WTC11 (cell line): ENCODE results near the gene CERS5. TPM values are rescaled to one million over a fixed set of nuclear protein-coding genes. Genes with fewer than 3 reads are reported as not detected.

Experiments
- ATAC-seq: fragments of 200-7000 bp; cut with Tn5 transposase; 2 replicates; pipeline ENCODE4 v1.10.0; 2021; ENCODE audit warnings: mild to moderate bottlenecking, moderate library complexity
- CTCF ChIA-PET: fragments of 300-600 bp; sonication (Branson Sonifier 250); formaldehyde crosslinking; loops from one replicate; lab custom pipeline; 2021; ENCODE audit warnings: antibody characterized with exemption; lab: Charles Lee
- POLR2A ChIA-PET: fragments of 350-600 bp; sonication (Branson Sonifier 250); formaldehyde crosslinking; loops from one replicate; lab custom pipeline; 2021; ENCODE audit warnings: antibody characterized with exemption; lab: Charles Lee
- DNase-seq: peaks from one replicate; pipeline ENCODE4 v3.0.0; 2021; ENCODE audit warnings: low spot score
- H3K27ac Mint-ChIP-seq: 2 replicates; pipeline ENCODE4 v1.8.0; 2021; ENCODE audit warnings: mixed read lengths
- H3K27me3 Mint-ChIP-seq: 2 replicates; pipeline ENCODE4 v1.8.0; 2021; ENCODE audit warnings: low read depth, mild to moderate bottlenecking, moderate library complexity, mixed read lengths
- H3K36me3 Mint-ChIP-seq: 2 replicates; pipeline ENCODE4 v1.8.0; 2021; ENCODE audit warnings: mixed read lengths
- H3K4me1 Mint-ChIP-seq: 2 replicates; pipeline ENCODE4 v1.8.0; 2022; ENCODE audit warnings: mixed read lengths
- H3K4me3 Mint-ChIP-seq: 2 replicates; pipeline ENCODE4 v1.8.0; 2021; ENCODE audit warnings: mild to moderate bottlenecking, moderate library complexity, mixed read lengths
- H3K9me3 Mint-ChIP-seq: 2 replicates; pipeline ENCODE4 v1.8.0; 2021; ENCODE audit warnings: mixed read lengths
- CBFB ChIP-seq: sonication (generic); formaldehyde crosslinking; IDR thresholded peaks from 2 replicates; pipeline ENCODE4 v1.8.1; 2022; ENCODE audit warnings: mild to moderate bottlenecking, low read depth, missing genetic modification reagents
- E2F4 ChIP-seq: sonication (generic); formaldehyde crosslinking; IDR thresholded peaks from 2 replicates; pipeline ENCODE4 v1.8.1; 2022; ENCODE audit warnings: low read depth, mild to moderate bottlenecking, moderate library complexity, missing genetic modification reagents, borderline replicate concordance
- FOXP1 ChIP-seq: sonication (generic); formaldehyde crosslinking; IDR thresholded peaks from 2 replicates; pipeline ENCODE4 v1.8.0; 2022; ENCODE audit warnings: missing genetic modification reagents, mild to moderate bottlenecking, moderate library complexity, borderline replicate concordance
- MYBL2 ChIP-seq: sonication (generic); formaldehyde crosslinking; IDR thresholded peaks from 2 replicates; pipeline ENCODE4 v1.8.1; 2023; ENCODE audit warnings: mild to moderate bottlenecking, moderate library complexity, missing genetic modification reagents
- NR1H2 ChIP-seq: sonication (generic); formaldehyde crosslinking; IDR thresholded peaks from 2 replicates; pipeline ENCODE4 v1.9.0; 2021; ENCODE audit warnings: mild to moderate bottlenecking, moderate library complexity, missing genetic modification reagents
- SMAD3 ChIP-seq: sonication (generic); formaldehyde crosslinking; IDR thresholded peaks from 2 replicates; pipeline ENCODE4 v1.8.0; 2022; ENCODE audit warnings: missing genetic modification reagents, mild to moderate bottlenecking, borderline replicate concordance
- SOX15 ChIP-seq: fragments of 250-450 bp; sonication (Bioruptor Pico); IDR thresholded peaks from 2 replicates; pipeline ENCODE4 v1.9.0; 2021; ENCODE audit warnings: mild to moderate bottlenecking
- ZNF121 ChIP-seq: sonication (generic); formaldehyde crosslinking; IDR thresholded peaks from 2 replicates; pipeline ENCODE4 v1.8.0; 2023; ENCODE audit warnings: missing genetic modification reagents
- ZNF138 ChIP-seq: sonication (generic); formaldehyde crosslinking; conservative IDR thresholded peaks from 2 replicates; pipeline ENCODE4 v1.8.1; 2022; ENCODE audit warnings: mild to moderate bottlenecking, moderate library complexity, missing genetic modification reagents
- ZNF232 ChIP-seq: sonication (generic); formaldehyde crosslinking; IDR thresholded peaks from 2 replicates; pipeline ENCODE4 v1.8.0; 2022; ENCODE audit warnings: mild to moderate bottlenecking, missing genetic modification reagents
- total RNA-seq: library from RNA; stranded (reverse); gene quantifications from 3 replicates; pipeline ENCODE4 v1.2.3, GENCODE V29; 2021
- TF ChIP-seq, protein P1 (sequence below): sonication (generic); formaldehyde crosslinking; IDR thresholded peaks from 2 replicates; pipeline ENCODE4 v1.8.0; 2022; ENCODE audit warnings: missing genetic modification reagents
- TF ChIP-seq, protein P2 (sequence below): sonication (generic); formaldehyde crosslinking; IDR thresholded peaks from 2 replicates; pipeline ENCODE4 v1.8.1; 2023; ENCODE audit warnings: mild to moderate bottlenecking, missing genetic modification reagents

The CERS5 gene
- total RNA-seq, 1 experiment from 2014 or later, result 55.8 TPM

DNA sequence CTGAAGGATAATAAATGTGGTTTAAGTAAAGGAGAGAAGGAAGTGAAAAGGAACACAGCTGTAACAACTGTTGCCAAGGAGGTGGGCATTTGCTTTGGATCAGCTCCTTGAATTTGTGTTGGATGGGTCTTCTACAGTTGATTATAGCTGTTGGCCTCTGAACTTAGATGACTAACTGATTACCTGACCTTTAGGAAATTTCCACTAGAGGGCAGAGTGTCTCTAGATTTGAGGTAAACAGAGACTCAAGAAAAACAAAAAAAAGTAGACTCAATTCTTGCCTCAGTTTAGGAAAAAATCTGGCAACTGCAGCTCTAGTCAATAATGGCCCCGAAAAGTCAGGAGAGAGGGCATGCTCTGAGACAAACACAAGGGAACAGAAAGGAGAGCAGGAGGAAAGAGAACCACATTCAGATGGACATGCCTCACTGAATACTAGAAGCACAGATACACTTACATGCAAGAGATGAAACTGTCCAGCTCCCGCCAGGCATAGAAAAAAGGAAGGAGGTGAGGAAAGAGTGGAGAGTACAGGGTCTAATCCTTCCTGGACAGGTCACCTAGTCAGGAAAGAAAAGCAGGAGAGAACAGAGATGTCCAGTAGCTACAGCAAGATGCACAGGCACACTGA is 34.5 kb downstream of the CERS5 start:
- H3K36me3 Mint-ChIP-seq, result peaks cover 58% of the 10 kb centered on the region
- CTCF ChIA-PET, result interaction anchor here (0.7 to 1.2 kb wide), 4 partner anchors 21 to 182 kb away, joined by 3 read pairs; partner anchors contain the start of gene COX14
- TF ChIP-seq, protein P1, sequence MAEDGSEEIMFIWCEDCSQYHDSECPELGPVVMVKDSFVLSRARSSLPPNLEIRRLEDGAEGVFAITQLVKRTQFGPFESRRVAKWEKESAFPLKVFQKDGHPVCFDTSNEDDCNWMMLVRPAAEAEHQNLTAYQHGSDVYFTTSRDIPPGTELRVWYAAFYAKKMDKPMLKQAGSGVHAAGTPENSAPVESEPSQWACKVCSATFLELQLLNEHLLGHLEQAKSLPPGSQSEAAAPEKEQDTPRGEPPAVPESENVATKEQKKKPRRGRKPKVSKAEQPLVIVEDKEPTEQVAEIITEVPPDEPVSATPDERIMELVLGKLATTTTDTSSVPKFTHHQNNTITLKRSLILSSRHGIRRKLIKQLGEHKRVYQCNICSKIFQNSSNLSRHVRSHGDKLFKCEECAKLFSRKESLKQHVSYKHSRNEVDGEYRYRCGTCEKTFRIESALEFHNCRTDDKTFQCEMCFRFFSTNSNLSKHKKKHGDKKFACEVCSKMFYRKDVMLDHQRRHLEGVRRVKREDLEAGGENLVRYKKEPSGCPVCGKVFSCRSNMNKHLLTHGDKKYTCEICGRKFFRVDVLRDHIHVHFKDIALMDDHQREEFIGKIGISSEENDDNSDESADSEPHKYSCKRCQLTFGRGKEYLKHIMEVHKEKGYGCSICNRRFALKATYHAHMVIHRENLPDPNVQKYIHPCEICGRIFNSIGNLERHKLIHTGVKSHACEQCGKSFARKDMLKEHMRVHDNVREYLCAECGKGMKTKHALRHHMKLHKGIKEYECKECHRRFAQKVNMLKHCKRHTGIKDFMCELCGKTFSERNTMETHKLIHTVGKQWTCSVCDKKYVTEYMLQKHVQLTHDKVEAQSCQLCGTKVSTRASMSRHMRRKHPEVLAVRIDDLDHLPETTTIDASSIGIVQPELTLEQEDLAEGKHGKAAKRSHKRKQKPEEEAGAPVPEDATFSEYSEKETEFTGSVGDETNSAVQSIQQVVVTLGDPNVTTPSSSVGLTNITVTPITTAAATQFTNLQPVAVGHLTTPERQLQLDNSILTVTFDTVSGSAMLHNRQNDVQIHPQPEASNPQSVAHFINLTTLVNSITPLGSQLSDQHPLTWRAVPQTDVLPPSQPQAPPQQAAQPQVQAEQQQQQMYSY (CRISPR knock-in tag), result no peak
- TF ChIP-seq NR1H2 (CRISPR knock-in tag), result no peak
- TF ChIP-seq, all 79 proteins: peak for 0
- Mint-ChIP-seq H3K4me1 (no peaks in the 10 kb centered on the region), H3K27me3 (no peaks in the 10 kb centered on the region), H3K9me3 (no peaks in the 10 kb centered on the region), H3K27ac (no peak overlapping the region), H3K4me3 (no peak overlapping the region)
- ATAC-seq (no peak), DNase-seq (no peak)
- POLR2A ChIA-PET, result interaction anchor here (0.6 kb wide), 1 partner anchor 120 kb away, joined by 3 read pairs; no protein-coding TSS in a partner anchor

DNA sequence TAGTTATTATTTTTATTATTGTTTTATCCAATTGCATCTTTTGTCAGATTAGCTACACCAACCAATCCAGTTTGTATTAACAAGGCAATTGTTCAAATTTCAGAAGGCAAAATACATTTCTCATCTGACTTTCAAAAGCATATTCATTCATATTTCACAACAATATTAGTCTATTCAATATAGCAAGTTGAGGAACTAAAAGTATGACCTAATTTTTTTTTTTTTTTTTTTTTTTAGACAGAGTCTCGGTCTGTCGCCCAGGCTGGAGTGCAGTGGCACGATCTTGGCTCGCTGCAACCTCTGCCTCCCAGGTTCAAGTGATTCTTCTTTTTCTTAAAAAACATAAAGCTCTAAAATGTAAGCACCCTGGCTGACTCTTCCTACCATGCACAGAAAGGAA is 37.9 kb downstream of the CERS5 start:
- Mint-ChIP-seq H3K36me3 (peaks cover 41% of the 10 kb centered on the region), H3K4me3 (no peak overlapping the region), H3K27me3 (no peaks in the 10 kb centered on the region), H3K4me1 (no peaks in the 10 kb centered on the region), H3K9me3 (no peaks in the 10 kb centered on the region), H3K27ac (no peak overlapping the region)
- TF ChIP-seq FOXP1 (CRISPR knock-in tag), result no peak
- no peak for TF ChIP-seq ZNF121
- TF ChIP-seq SMAD3 (CRISPR knock-in tag), result no peak
- TF ChIP-seq SOX15, result no peak
- TF ChIP-seq MYBL2 (CRISPR knock-in tag), result no peak
- no peak for TF ChIP-seq ZNF138 (CRISPR knock-in tag)
- TF ChIP-seq, protein P1 (CRISPR knock-in tag), result no peak
- no peak for TF ChIP-seq ZNF232
- no peak for TF ChIP-seq CBFB (CRISPR knock-in tag)
- ATAC-seq, result no peak
- ChIA-PET CTCF (interaction anchor here (0.9 to 3.9 kb wide), 2 partner anchors 18 to 28 kb away, joined by 3 to 21 read pairs; partner anchors contain the start of gene COX14), POLR2A (interaction anchor here (0.6 to 1.3 kb wide), 2 partner anchors 44 to 787 kb away, joined by 3 read pairs; partner anchors contain the start of gene SMARCD1)
- no peak for DNase-seq

GRCh38 chr12:50127546-50127945 is 39.6 kb downstream of the CERS5 start:
- Mint-ChIP-seq H3K36me3 (peaks cover 23% of the 10 kb centered on the region), H3K4me1 (no peaks in the 10 kb centered on the region), H3K27ac (no peak overlapping the region), H3K27me3 (no peaks in the 10 kb centered on the region), H3K9me3 (no peaks in the 10 kb centered on the region)
- DNase-seq (no peak), ATAC-seq (no peak)
- POLR2A ChIA-PET, result no interaction called here
- TF ChIP-seq, protein P2, sequence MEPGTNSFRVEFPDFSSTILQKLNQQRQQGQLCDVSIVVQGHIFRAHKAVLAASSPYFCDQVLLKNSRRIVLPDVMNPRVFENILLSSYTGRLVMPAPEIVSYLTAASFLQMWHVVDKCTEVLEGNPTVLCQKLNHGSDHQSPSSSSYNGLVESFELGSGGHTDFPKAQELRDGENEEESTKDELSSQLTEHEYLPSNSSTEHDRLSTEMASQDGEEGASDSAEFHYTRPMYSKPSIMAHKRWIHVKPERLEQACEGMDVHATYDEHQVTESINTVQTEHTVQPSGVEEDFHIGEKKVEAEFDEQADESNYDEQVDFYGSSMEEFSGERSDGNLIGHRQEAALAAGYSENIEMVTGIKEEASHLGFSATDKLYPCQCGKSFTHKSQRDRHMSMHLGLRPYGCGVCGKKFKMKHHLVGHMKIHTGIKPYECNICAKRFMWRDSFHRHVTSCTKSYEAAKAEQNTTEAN, result no peak
- no peak for TF ChIP-seq E2F4 (CRISPR knock-in tag)
- TF ChIP-seq, all 79 proteins: peak for 0
- CTCF ChIA-PET, result interaction anchor here (1.0 to 1.4 kb wide), 2 partner anchors 16 to 26 kb away, joined by 4 to 5 read pairs; partner anchors contain the start of gene COX14
- H3K4me3 Mint-ChIP-seq, result no peak overlapping the region
